A673 (cell line): Measurements from ENCODE around the gene TESPA1. TPM values are rescaled to one million over a fixed set of nuclear protein-coding genes. Genes with fewer than 3 reads are reported as not detected.

ENCODE experiments used
- BruUV-seq: library from RNA; stranded (reverse); fragments of 400-500 nt; replicated peaks from 2 replicates; lab custom pipeline; 2021; lab: Mats Ljungman, UMichigan
- CTCF ChIA-PET: fragments of 300-600 bp; sonication (Branson Sonifier 250); formaldehyde crosslinking; loops from one replicate; lab custom pipeline; 2022; ENCODE audit warnings: antibody characterized with exemption; lab: Charles Lee
- POLR2A ChIA-PET: fragments of 300-600 bp; sonication (Branson Sonifier 250); formaldehyde crosslinking; loops from one replicate; lab custom pipeline; 2022; ENCODE audit warnings: antibody characterized with exemption; ENCODE audit not compliant: low non-redundant PET; lab: Charles Lee
- DNase-seq: peaks from one replicate; pipeline ENCODE4 v3.0.0-alpha.2; 2015; ENCODE audit warnings: low spot score
- H3K27ac ChIP-seq: fragments of 200-600 bp; sonication (generic); 2 replicates; pipeline ENCODE4 v1.5.1; 2016; ENCODE audit warnings: mixed run types, low read depth, mild to moderate bottlenecking, mixed read lengths, antibody characterized with exemption, low read length; ENCODE audit not compliant: poor library complexity, severe bottlenecking
- H3K27me3 ChIP-seq: fragments of 200-600 bp; sonication (generic); replicated peaks from 2 replicates; pipeline ENCODE4 v1.6.1; 2017; ENCODE audit warnings: mixed run types, low read depth, mild to moderate bottlenecking, mixed read lengths, antibody characterized with exemption, low read length; ENCODE audit not compliant: insufficient read depth, poor library complexity
- H3K36me3 ChIP-seq: fragments of 200-600 bp; sonication (generic); 2 replicates; pipeline ENCODE4 v1.6.1; 2016; ENCODE audit warnings: mixed run types, mild to moderate bottlenecking, mixed read lengths, antibody characterized with exemption, low read length; ENCODE audit not compliant: insufficient read depth, poor library complexity, severe bottlenecking
- H3K4me1 ChIP-seq: fragments of 200-600 bp; sonication (generic); 2 replicates; pipeline ENCODE4 v1.6.1; 2017; ENCODE audit warnings: mixed run types, mild to moderate bottlenecking, mixed read lengths, antibody characterized with exemption, low read length; ENCODE audit not compliant: insufficient read depth, poor library complexity, severe bottlenecking
- H3K4me3 ChIP-seq: fragments of 200-600 bp; sonication (generic); 2 replicates; pipeline ENCODE4 v1.5.1; 2016; ENCODE audit warnings: low read depth, mixed run types, mild to moderate bottlenecking, mixed read lengths, low read length; ENCODE audit not compliant: poor library complexity, severe bottlenecking
- H3K9me3 ChIP-seq: fragments of 200-600 bp; sonication (generic); 2 replicates; pipeline ENCODE4 v1.6.1; 2016; ENCODE audit warnings: mixed run types, low read depth, mild to moderate bottlenecking, mixed read lengths, antibody characterized with exemption, low read length; ENCODE audit not compliant: poor library complexity, severe bottlenecking
- CTCF ChIP-seq: fragments of 300-800, 200-600 bp; sonication (generic); conservative IDR thresholded peaks from 2 replicates; pipeline ENCODE4 v1.5.1; 2017; ENCODE audit warnings: low read depth, mild to moderate bottlenecking, antibody characterized with exemption, low read length, moderate library complexity, mixed read lengths
- EZH2 ChIP-seq: fragments of 200-600 bp; sonication (generic); IDR thresholded peaks from 2 replicates; pipeline ENCODE4 v1.6.1; 2017; ENCODE audit warnings: borderline replicate concordance, low read depth, mild to moderate bottlenecking, mixed read lengths, antibody characterized with exemption, low read length; ENCODE audit not compliant: poor library complexity, severe bottlenecking
- intact Hi-C: fragments of 100-400 bp; cut with micrococcal nuclease; formaldehyde crosslinking; loops from one replicate; pipeline ENCODE4 v1.10.0; 2022; ENCODE audit not compliant: unreplicated experiment
- total RNA-seq: library from RNA; stranded (reverse); gene quantifications from 2 replicates; pipeline ENCODE4 v1.2.3, GENCODE V29; 2021

Gene TESPA1
- total RNA-seq, 1 experiment from 2014 or later, result not detected

GRCh38 chr12:54998958-54999510 is 14.5 kb upstream of the TESPA1 start:
- BruUV-seq, result no TSS peak

GRCh38 chr12:54997929-54998522 is 13.5 kb upstream of the TESPA1 start:
- H3K36me3 ChIP-seq, result no peaks in the 10 kb centered on the region
- no peak overlapping the region for H3K4me3 ChIP-seq
- intact Hi-C loops, result loop anchor here (10.0 kb wide), 1 partner anchor 617 kb away; no protein-coding TSS in a partner anchor
- no peaks in the 10 kb centered on the region for H3K9me3 ChIP-seq
- no peaks in the 10 kb centered on the region for H3K27me3 ChIP-seq
- no TSS peak for BruUV-seq
- CTCF ChIA-PET, result no interaction called here
- POLR2A ChIA-PET, result no interaction called here
- DNase-seq, result no peak
- TF ChIP-seq EZH2, result no peak
- TF ChIP-seq CTCF, result no peak
- no peaks in the 10 kb centered on the region for H3K4me1 ChIP-seq
- no peak overlapping the region for H3K27ac ChIP-seq

More at GRCh38 chr12:54998958-54999510, 14.5 kb upstream of the TESPA1 start:
- H3K9me3 ChIP-seq, result no peaks in the 10 kb centered on the region
- H3K27ac ChIP-seq, result no peak overlapping the region
- no peaks in the 10 kb centered on the region for H3K4me1 ChIP-seq
- H3K27me3 ChIP-seq, result peaks cover 2% of the 10 kb centered on the region
- ChIA-PET POLR2A (interaction anchor here (0.7 kb wide), 1 partner anchor 28 kb away, joined by 5 read pairs; no protein-coding TSS in a partner anchor), CTCF (no interaction called here)
- TF ChIP-seq EZH2 (no peak), CTCF (no peak)
- H3K36me3 ChIP-seq, result no peaks in the 10 kb centered on the region
- intact Hi-C loops, result loop anchor here (10.0 kb wide), 1 partner anchor 616 kb away; no protein-coding TSS in a partner anchor
- H3K4me3 ChIP-seq, result no peak overlapping the region
- DNase-seq, result peak; percentile 68

- intact Hi-C loops, result loop anchor here (10.0 kb wide), 1 partner anchor 619 kb away; no protein-coding TSS in a partner anchor
- POLR2A ChIA-PET, result no interaction called here
Observed at GRCh38 chr12:54996205-54996604, 11.6 kb upstream of the TESPA1 start.

More at GRCh38 chr12:54996205-54996604, 11.6 kb upstream of the TESPA1 start:
- no peak for DNase-seq
- H3K9me3 ChIP-seq, result no peaks in the 10 kb centered on the region
- BruUV-seq, result no TSS peak
- CTCF ChIA-PET, result no interaction called here
- no peak overlapping the region for H3K4me3 ChIP-seq
- no peak for TF ChIP-seq CTCF
- no peak for TF ChIP-seq EZH2
- H3K36me3 ChIP-seq, result no peaks in the 10 kb centered on the region
- H3K27me3 ChIP-seq, result no peaks in the 10 kb centered on the region
- H3K4me1 ChIP-seq, result no peaks in the 10 kb centered on the region
- H3K27ac ChIP-seq, result no peak overlapping the region
